Tibial artery (tissue), 4 donors: ENCODE data around the gene CCDC50.

ENCODE experiments used
- DNase-seq, 2 donors: peaks; one replicate each; pipeline ENCODE4 v3.0.0-alpha.2; 2019
- H3K27ac ChIP-seq, 2 donors: fragments of 200-600 bp; sonication (generic) in 1 of 2; 1 replicate in 1 of 2; 2 replicates in 1 of 2; pipeline ENCODE4 v1.5.1; 2018 to 2019; ENCODE audit warnings: mild to moderate bottlenecking in 1 of 2
- H3K27me3 ChIP-seq, 2 donors: fragments of 200-600 bp; sonication (generic) in 1 of 2; one replicate each; pipeline versions ENCODE4 v1.5.1 to v1.6.0; 2016 to 2019
- H3K36me3 ChIP-seq, 3 donors: fragments of 200-600 bp; sonication (generic) in 2 of 3; one replicate each; pipeline ENCODE4 v1.5.1; 2016 to 2019; ENCODE audit warnings: mild to moderate bottlenecking in 2 of 3
- H3K4me1 ChIP-seq, 4 donors: fragments of 200-600 bp; sonication (generic) in 2 of 4; 1 replicate in 3 of 4; 2 replicates in 1 of 4; pipeline ENCODE4 v1.5.1; 2016 to 2019
- H3K4me3 ChIP-seq, 2 donors: fragments of 200-600 bp; sonication (generic) in 1 of 2; 1 replicate in 1 of 2; 2 replicates in 1 of 2; pipeline ENCODE4 v1.5.1; 2018 to 2019; ENCODE audit warnings: mild to moderate bottlenecking in 2 of 2
- H3K9me3 ChIP-seq, 3 donors: fragments of 200-600 bp; sonication (generic) in 1 of 3; one replicate each; pipeline ENCODE4 v1.5.1; 2016 to 2019
- intact Hi-C: fragments of 100-400 bp; cut with DNase I; formaldehyde crosslinking; loops from one replicate; pipeline ENCODE4 v1.15.0; 2023; ENCODE audit warnings: low total_unique reads
- TF ChIP-seq, protein P1 (sequence below), 2 experiments: fragments of 200-600 bp in 1 of 2; fragments of 450-650 bp in 1 of 2; IDR thresholded peaks; one replicate each; pipeline ENCODE4 v1.5.1; 2017 to 2019; ENCODE audit warnings: antibody characterized with exemption in 2 of 2, mild to moderate bottlenecking in 1 of 2, moderate library complexity in 1 of 2

Gene CCDC50

DNA sequence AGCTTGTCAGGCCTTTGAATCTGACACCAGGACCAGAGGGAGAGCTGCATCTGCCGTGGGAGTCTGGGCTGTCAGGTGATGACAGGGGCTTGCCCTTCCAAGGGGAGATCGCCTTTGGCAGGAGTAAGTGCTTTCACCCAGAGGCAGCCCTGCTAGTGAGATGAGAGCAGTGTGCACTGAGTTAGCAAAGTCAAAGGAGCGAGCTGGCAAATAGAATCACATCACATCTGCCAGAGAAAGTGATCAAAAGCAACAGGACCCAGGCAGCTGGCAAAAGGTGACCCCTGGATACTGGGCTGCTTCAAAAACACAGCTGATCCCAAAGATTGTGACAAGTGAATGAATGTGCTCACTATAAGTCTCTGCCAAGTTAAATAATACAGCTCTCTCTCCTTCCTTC is 95.7 kb downstream of the CCDC50 start:
- no peak for DNase-seq
- H3K4me1 ChIP-seq = no peaks in the 10 kb centered on the region
- intact Hi-C loops = no loop called here
- H3K4me3 ChIP-seq = no peak overlapping the region
- H3K27ac ChIP-seq = no peak overlapping the region
- H3K9me3 ChIP-seq = no peaks in the 10 kb centered on the region
- no peaks in the 10 kb centered on the region for H3K27me3 ChIP-seq
- TF ChIP-seq, protein P1, sequence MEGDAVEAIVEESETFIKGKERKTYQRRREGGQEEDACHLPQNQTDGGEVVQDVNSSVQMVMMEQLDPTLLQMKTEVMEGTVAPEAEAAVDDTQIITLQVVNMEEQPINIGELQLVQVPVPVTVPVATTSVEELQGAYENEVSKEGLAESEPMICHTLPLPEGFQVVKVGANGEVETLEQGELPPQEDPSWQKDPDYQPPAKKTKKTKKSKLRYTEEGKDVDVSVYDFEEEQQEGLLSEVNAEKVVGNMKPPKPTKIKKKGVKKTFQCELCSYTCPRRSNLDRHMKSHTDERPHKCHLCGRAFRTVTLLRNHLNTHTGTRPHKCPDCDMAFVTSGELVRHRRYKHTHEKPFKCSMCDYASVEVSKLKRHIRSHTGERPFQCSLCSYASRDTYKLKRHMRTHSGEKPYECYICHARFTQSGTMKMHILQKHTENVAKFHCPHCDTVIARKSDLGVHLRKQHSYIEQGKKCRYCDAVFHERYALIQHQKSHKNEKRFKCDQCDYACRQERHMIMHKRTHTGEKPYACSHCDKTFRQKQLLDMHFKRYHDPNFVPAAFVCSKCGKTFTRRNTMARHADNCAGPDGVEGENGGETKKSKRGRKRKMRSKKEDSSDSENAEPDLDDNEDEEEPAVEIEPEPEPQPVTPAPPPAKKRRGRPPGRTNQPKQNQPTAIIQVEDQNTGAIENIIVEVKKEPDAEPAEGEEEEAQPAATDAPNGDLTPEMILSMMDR (IDR thresholded peaks at IDR 0.05) = no peak
- no peaks in the 10 kb centered on the region for H3K36me3 ChIP-seq

DNA sequence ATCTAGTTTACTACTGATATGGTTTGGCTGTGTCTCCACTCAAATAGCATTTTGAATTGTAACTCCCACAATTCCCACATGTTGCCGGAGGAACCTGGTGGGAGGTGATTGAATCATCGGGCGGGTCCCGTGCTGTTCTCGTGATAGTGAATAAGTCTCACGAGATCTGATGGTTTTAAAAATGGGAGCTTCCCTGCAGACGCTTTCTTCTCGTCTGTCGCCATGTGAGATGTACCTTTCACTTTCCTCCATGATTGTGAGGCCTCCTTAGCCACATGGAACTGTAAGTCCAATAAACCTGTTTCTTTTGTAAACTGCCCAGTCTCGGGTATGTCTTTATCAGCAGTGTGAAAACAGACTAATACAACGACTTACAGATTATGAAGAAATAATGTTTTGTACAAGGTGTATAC is 96.1 kb downstream of the CCDC50 start:
- no peaks in the 10 kb centered on the region for H3K4me1 ChIP-seq
- intact Hi-C loops = no loop called here
- H3K27ac ChIP-seq = no peak overlapping the region
- TF ChIP-seq, protein P1 (IDR thresholded peaks at IDR 0.05) = no peak
- H3K27me3 ChIP-seq = no peaks in the 10 kb centered on the region
- no peaks in the 10 kb centered on the region for H3K36me3 ChIP-seq
- H3K4me3 ChIP-seq = no peak overlapping the region
- H3K9me3 ChIP-seq = no peaks in the 10 kb centered on the region
- DNase-seq = no peak

DNA sequence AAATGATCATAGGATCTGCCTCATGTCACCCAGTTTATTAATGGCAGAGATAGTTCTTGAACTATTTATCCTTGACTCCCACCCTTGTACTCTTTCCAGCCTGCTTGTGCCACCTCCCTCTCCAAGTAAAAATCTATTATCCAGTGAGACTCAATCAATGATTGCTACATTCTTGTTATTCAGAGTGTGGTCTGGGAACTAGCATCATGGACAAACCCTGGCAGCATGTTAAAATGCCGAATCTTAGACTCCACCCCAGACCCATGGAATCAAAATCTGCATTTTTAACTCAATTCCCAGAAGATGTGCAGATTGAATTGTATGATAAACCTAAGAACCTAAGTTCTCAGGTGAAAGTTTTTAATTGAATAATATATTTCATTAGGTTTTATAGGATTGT is 97.1 kb downstream of the CCDC50 start:
- TF ChIP-seq, protein P1 (IDR thresholded peaks at IDR 0.05) = no peak
- no peak for DNase-seq
- intact Hi-C loops = no loop called here

DNA sequence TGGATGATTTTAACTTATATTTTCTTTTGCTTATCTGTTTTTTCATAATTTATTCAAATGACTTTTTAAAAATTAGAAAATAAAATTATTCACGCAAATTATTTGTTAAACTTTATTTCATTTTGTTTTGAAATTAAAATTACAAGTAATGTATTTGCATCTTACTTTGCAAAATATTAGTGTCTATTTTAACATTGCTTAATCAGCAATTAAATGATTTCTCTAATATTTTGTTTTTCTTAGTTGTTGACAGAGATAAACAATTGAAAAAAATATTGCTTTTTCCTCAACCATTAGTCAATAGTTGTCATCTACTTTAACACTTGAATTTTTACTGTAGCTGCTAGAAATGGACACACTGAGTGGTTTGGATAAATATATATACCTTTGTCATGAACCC is 99.0 kb downstream of the CCDC50 start:
- TF ChIP-seq, protein P1 (IDR thresholded peaks at IDR 0.05) = no peak
- Histone ChIP-seq H3K36me3 (no peaks in the 10 kb centered on the region), H3K4me1 (no peaks in the 10 kb centered on the region), H3K27ac (no peak overlapping the region), H3K9me3 (no peaks in the 10 kb centered on the region), H3K27me3 (no peaks in the 10 kb centered on the region), H3K4me3 (no peak overlapping the region)
- intact Hi-C loops = no loop called here
- no peak for DNase-seq

More for the DNA sequence above, 97.1 kb downstream of the CCDC50 start:
- Histone ChIP-seq H3K36me3 (no peaks in the 10 kb centered on the region), H3K9me3 (no peaks in the 10 kb centered on the region), H3K27me3 (no peaks in the 10 kb centered on the region), H3K4me3 (no peak overlapping the region), H3K4me1 (no peaks in the 10 kb centered on the region), H3K27ac (no peak overlapping the region)

DNA sequence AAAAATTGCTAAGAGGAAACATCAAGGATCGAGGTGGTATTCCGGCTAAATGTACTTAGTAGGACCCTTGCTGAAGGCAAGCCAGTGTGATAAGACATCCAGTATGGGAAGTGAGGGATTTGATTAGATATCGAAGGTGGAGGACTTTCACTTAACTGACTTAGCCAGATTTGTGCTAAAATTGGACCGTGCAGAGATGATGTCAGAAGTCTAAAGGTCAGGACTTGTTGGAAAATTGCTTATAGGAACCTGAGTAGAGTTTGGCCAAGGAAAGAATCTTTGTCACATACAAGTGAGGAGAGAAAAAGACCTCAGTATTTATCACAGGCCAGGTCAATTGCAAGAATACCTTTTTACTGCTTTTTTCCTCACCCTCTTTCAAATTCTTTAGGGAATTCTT is 100.9 kb downstream of the CCDC50 start:
- no peaks in the 10 kb centered on the region for H3K4me1 ChIP-seq
- H3K36me3 ChIP-seq = no peaks in the 10 kb centered on the region
- no peaks in the 10 kb centered on the region for H3K27me3 ChIP-seq
- no peak overlapping the region for H3K4me3 ChIP-seq
- TF ChIP-seq, protein P1 (IDR thresholded peaks at IDR 0.05) = no peak
- intact Hi-C loops = no loop called here
- H3K9me3 ChIP-seq = no peaks in the 10 kb centered on the region
- H3K27ac ChIP-seq = no peak overlapping the region
- no peak for DNase-seq

DNA sequence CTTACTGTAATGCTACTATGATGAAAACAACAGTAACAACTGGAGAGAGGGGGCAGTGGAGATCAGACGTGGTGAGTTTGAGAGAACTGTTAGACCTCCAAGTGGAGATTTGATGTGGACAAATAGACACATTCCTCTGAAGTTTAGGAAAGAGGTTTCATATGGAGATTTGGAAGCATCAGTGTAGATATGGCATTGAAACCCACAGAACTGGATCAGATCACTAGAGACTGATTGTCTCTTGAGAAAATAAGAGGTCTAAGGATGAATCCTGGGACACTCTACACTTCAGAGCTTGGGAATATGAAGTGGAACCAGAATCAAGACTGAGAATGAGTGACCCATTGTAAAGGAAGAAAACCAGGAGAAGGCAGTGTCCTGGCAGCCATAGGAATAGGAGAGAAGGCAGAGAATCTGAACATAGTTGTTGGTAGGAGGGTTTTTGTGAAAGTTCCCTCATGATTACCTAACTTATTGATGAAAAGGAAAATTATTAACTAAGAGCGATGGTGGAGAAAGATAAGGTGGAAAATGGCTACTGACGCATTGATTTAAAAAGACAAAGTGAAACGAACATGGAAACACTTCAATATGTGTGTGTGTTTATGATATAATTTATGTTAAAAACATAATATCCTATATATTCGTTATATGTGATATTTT is 102.1 kb downstream of the CCDC50 start:
- DNase-seq = no peak
- Histone ChIP-seq H3K27me3 (no peaks in the 10 kb centered on the region), H3K27ac (no peak overlapping the region), H3K4me1 (no peaks in the 10 kb centered on the region), H3K36me3 (no peaks in the 10 kb centered on the region), H3K4me3 (no peak overlapping the region), H3K9me3 (no peaks in the 10 kb centered on the region)
- TF ChIP-seq, protein P1 (IDR thresholded peaks at IDR 0.05) = no peak
- intact Hi-C loops = no loop called here
